ENCODE data around the gene GPR156.

GPR156 gene

GRCh38 chr3:120168611-120169010, 116.4 kb downstream of the GPR156 start:
- no peak for TF ChIP-seq EZH2 (IDR thresholded peaks at IDR 0.05; ENCODE audit: borderline replicate concordance, low read length)
- TF ChIP-seq, protein P1, sequence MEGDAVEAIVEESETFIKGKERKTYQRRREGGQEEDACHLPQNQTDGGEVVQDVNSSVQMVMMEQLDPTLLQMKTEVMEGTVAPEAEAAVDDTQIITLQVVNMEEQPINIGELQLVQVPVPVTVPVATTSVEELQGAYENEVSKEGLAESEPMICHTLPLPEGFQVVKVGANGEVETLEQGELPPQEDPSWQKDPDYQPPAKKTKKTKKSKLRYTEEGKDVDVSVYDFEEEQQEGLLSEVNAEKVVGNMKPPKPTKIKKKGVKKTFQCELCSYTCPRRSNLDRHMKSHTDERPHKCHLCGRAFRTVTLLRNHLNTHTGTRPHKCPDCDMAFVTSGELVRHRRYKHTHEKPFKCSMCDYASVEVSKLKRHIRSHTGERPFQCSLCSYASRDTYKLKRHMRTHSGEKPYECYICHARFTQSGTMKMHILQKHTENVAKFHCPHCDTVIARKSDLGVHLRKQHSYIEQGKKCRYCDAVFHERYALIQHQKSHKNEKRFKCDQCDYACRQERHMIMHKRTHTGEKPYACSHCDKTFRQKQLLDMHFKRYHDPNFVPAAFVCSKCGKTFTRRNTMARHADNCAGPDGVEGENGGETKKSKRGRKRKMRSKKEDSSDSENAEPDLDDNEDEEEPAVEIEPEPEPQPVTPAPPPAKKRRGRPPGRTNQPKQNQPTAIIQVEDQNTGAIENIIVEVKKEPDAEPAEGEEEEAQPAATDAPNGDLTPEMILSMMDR (IDR thresholded peaks at IDR 0.05; ENCODE audit: low read length), result no peak
- Histone ChIP-seq H2AFZ (ENCODE audit: low read length) (no peak overlapping the region), H3F3A (ENCODE audit: insufficient read depth, low read length) (no peaks in the 10 kb centered on the region)

DNA sequence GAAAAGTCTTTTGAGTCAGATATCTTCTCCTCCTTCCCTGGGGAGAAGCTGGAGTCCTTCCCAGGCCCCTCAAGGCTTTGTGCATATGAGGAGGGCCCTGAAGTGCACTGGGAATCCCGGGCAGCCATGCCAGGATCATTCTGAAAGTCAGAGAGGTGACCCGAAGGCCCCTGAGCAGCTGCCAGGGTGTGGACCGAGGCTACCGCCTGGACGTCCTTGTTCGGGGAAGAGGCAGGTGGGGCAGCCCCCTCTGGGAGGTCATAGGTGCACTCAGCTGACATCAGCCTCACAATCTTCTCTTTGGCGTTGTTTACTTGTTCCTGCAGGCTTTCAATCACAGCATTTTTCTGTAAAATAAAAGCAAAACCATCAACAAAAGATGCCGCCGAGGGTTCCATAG, 117.0 kb downstream of the GPR156 start:
- Histone ChIP-seq H3K9me2 (ENCODE audit: low read depth, low read length) (no peaks in the 10 kb centered on the region), H2AFZ (ENCODE audit: low read length) (no peak overlapping the region), H3K27me3 (ENCODE audit: insufficient read depth, low read length) (peaks cover 4% of the 10 kb centered on the region; the same call in 1 of the 2 replicates), H3K4me3 (ENCODE audit: low read depth, low read length, poor library complexity, severe bottlenecking) (no peak overlapping the region), H3K79me2 (ENCODE audit: insufficient read depth, low read length) (no peaks in the 10 kb centered on the region), H4K20me1 (ENCODE audit: insufficient read depth, low read length) (no peaks in the 10 kb centered on the region), H3F3A (ENCODE audit: insufficient read depth, low read length) (no peaks in the 10 kb centered on the region), H3K36me3 (ENCODE audit: insufficient read depth, low read length) (no peaks in the 10 kb centered on the region), H3K9me3 (ENCODE audit: low read length) (no peaks in the 10 kb centered on the region), H3K4me1 (ENCODE audit: insufficient read depth, low read length, severe bottlenecking) (no peaks in the 10 kb centered on the region), H3K9ac (ENCODE audit: low read length) (no peak overlapping the region), H3K4me2 (ENCODE audit: low read length) (no peak overlapping the region), H3K27ac (ENCODE audit: low read depth, low read length, poor library complexity, severe bottlenecking) (no peak overlapping the region)
- TF ChIP-seq, protein P1 (IDR thresholded peaks at IDR 0.05; ENCODE audit: low read length), result no peak
- TF ChIP-seq EZH2 (IDR thresholded peaks at IDR 0.05; ENCODE audit: borderline replicate concordance, low read length), result no peak

More at GRCh38 chr3:120168611-120169010, 116.4 kb downstream of the GPR156 start:
- H3K4me3 ChIP-seq (ENCODE audit: low read depth, low read length, poor library complexity, severe bottlenecking), result no peak overlapping the region
- H3K36me3 ChIP-seq (ENCODE audit: insufficient read depth, low read length), result no peaks in the 10 kb centered on the region
- no peaks in the 10 kb centered on the region for H4K20me1 ChIP-seq (ENCODE audit: insufficient read depth, low read length)
- no peaks in the 10 kb centered on the region for H3K9me2 ChIP-seq (ENCODE audit: low read depth, low read length)
- no peak overlapping the region for H3K27ac ChIP-seq (ENCODE audit: low read depth, low read length, poor library complexity, severe bottlenecking)
- H3K9me3 ChIP-seq (ENCODE audit: low read length), result no peaks in the 10 kb centered on the region
- no peak overlapping the region for H3K4me2 ChIP-seq (ENCODE audit: low read length)
- H3K9ac ChIP-seq (ENCODE audit: low read length), result no peak overlapping the region
- no peaks in the 10 kb centered on the region for H3K4me1 ChIP-seq (ENCODE audit: insufficient read depth, low read length, severe bottlenecking)
- H3K79me2 ChIP-seq (ENCODE audit: insufficient read depth, low read length), result no peaks in the 10 kb centered on the region
- H3K27me3 ChIP-seq (ENCODE audit: insufficient read depth, low read length), result peaks cover 4% of the 10 kb centered on the region; the same call in 1 of the 2 replicates

DNA sequence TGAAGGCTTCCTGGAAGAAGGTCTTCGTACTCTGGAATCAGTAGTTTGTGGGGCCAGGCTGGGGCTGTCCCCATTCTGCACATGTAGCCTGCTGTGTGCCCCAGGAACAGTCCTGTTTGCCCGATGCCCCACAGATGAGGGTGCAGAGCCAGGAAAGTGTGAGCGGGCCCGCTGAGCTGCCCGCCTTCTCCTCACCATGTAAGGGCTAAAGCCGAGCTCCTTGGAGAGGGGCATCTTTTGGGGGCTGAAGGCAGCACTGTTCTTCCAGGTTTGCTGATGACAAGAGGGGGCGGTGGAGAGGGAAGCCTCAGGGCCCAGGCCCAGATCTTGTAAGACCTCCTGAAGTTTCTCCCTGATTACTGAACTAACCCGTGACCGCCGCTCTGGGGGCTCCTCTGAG, 117.5 kb downstream of the GPR156 start:
- Histone ChIP-seq H3K27ac (ENCODE audit: low read depth, low read length, poor library complexity, severe bottlenecking) (no peak overlapping the region), H3K4me2 (ENCODE audit: low read length) (no peak overlapping the region), H3K9me2 (ENCODE audit: low read depth, low read length) (no peaks in the 10 kb centered on the region), H3K9ac (ENCODE audit: low read length) (no peak overlapping the region), H2AFZ (ENCODE audit: low read length) (no peak overlapping the region), H3K4me1 (ENCODE audit: insufficient read depth, low read length, severe bottlenecking) (no peaks in the 10 kb centered on the region), H3F3A (ENCODE audit: insufficient read depth, low read length) (no peaks in the 10 kb centered on the region), H3K79me2 (ENCODE audit: insufficient read depth, low read length) (no peaks in the 10 kb centered on the region), H4K20me1 (ENCODE audit: insufficient read depth, low read length) (no peaks in the 10 kb centered on the region), H3K4me3 (ENCODE audit: low read depth, low read length, poor library complexity, severe bottlenecking) (no peak overlapping the region), H3K9me3 (ENCODE audit: low read length) (no peaks in the 10 kb centered on the region), H3K36me3 (ENCODE audit: insufficient read depth, low read length) (no peaks in the 10 kb centered on the region), H3K27me3 (ENCODE audit: insufficient read depth, low read length) (peaks cover 4% of the 10 kb centered on the region; the same call in 1 of the 2 replicates)
- TF ChIP-seq, protein P1 (IDR thresholded peaks at IDR 0.05; ENCODE audit: low read length), result no peak
- no peak for TF ChIP-seq EZH2 (IDR thresholded peaks at IDR 0.05; ENCODE audit: borderline replicate concordance, low read length)

All from OCI-LY1 (cell line).